NCI-H2227 treated with DMSO at 0.1 percent for 48 hours (cell line): ENCODE data around the gene C5orf47.
A peak's percentile ranks its signal among the peaks of the same experiment; 100 is the strongest.

ENCODE experiments used
- DNase-seq: peaks from one replicate; lab custom pipeline; 2025; lab: John Stamatoyannopoulos, UW

Gene C5orf47

DNA sequence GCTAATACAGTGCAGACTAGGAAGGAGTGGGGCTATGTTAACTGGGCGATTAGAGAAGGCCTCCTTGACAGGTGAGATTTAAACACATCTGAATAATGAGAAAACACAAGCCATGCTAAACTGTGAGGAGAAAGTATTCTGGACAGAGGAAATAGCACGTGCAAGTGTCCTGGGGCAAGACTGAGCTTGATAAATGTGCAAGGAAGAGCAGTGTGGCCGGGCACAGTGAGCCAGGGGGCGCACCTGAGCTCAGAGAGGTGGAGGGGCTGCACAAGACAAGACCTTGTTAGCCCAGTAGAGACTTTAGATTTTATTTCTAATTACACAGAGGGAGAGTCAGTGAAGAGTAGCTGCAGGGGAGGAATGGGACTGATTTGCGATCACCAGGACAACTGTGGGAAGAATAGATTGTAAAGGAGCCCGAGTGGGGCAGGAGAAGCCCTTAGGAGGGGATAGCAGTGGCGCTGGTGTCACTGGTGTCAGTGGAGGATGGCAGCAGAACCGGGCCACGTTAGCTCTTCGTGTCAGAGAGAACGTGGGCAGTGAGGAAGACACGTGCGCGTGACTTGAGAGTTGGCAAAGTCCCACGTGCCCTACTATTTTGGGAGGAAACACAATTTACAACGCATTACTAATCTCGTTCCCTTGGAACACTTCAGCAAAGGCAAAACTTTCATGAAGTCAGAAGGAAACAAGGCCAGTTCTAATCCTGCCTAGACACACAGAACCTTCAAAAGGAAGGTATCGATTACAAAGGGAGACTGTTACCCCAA, 17.9 kb upstream of the C5orf47 start:
- no peak for DNase-seq

- DNase-seq: no peak
Measured at GRCh38 chr5:173971681-173972345, 17.2 kb upstream of the C5orf47 start.

DNA sequence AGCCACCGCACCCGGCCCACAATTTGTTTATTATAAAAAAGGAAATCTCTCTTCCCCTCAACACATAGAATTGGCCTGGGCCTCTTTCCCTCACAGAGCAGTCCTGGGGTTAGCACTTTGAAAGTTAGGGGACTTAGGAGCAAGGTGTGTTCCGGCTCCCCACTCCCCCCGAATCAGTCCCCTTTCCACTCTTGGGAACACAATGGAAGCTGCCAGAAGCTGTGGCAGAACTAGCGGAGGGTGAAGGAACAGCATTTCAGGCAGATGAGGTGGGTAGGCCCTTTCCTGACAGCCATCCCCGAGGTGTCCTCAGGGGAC, 16.4 kb upstream of the C5orf47 start:
- no peak for DNase-seq

- peak; percentile 69 for DNase-seq
Measured at GRCh38 chr5:173972925-173973615, 15.9 kb upstream of the C5orf47 start.

DNA sequence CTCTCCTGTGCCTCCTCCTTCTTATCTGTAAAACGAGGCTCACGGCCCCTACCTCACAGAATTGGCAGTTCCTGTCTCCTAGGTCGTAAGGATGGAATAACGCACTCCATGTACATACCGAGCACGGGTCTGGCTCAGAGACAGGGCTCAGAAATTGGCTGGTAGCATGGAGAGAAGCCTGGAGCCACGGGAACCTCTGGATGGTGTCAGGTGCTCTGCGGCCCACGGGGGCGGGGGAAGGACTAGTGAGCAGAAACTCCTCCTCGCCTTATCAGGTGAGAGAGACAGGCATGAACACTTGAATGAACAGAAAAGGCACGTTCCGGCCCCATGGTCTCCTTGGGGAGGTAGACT, 15.4 kb upstream of the C5orf47 start:
- no peak for DNase-seq

GRCh38 chr5:173974688-173975239, 14.2 kb upstream of the C5orf47 start:
- DNase-seq: no peak

DNA sequence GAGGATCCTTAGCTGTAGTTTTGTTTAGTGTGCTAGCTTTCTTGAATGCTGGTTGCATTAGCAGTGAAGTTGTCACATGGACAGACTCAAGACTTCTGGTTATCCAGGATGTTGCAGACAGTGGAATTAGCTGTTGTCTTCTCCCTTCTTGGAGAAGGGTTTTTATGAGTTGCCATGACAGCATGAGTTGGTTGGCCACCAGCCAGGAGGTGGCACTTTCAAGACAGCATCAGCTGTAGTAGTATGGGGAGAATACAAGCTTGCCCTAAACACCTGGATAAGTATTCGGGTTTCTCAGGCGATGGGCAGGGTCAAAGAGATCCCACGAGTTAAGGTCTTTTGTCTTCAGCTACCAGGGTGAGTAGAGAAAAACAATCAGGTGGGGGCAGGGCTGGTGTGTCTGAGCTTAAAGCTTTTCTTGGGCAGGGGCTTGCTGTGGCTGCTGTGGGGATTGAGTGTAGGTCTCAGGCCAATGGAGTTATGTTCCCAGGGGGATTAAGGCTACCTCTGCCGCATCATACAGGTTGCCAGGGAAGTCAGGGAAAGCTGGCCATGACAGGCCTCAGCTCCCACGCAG, 7.7 kb upstream of the C5orf47 start:
- DNase-seq: no peak

DNA sequence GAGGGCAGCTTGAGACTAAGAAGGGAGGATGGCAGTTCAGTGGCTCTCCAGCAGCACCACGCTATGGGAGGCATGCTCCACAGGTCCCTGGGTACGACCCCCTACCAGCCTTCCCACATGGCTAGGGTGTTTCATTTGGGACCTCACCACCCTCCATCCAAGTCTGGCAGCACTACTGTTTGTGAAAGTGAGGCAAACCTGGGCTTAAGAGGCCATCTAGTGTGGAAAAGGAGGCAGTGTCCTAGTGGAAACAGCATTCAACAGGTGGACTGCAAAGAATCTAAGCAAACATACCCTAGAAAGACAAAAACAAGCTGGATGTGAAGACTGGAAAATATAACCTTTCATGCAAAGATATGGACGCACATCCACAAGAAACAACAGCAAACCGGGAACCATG, 4.8 kb upstream of the C5orf47 start:
- DNase-seq: no peak

DNA sequence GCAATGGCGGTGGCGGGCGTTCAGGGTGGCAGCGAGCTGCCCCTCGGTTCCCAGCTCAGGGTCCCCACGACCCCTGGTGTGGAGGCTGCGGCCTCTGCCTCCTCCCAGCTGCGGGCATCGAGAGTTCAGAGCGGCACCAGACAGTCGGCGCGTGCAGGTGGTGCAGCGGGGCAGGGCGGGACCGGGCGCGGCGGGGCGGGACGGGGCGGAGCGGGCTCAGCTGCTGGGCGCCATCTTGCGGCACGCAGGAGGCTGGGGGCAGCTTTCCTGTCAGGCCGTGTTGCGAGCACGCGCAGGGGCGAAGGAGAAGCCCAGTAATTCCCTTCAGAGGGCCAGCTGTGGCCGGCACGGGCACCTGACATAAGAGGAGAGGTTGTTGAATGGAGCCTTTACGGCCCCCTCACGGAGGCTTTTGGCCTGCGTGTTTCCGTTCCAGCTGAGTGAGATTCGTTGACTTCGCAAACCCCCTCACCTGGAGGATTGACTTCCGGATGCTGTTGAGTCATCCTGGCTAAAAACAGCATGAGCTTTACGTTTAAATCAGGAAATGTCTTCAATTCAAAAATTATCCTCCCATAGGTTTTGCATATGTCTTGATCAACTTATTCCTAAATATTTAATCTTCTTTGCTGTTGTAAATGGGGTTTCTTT, 587 bp downstream of the C5orf47 start:
- no peak for DNase-seq

- no peak for DNase-seq
Measured at GRCh38 chr5:173997331-173997730, 8.4 kb downstream of the C5orf47 start.

- DNase-seq: no peak
Measured at GRCh38 chr5:173998531-173998930, 9.6 kb downstream of the C5orf47 start.

DNA sequence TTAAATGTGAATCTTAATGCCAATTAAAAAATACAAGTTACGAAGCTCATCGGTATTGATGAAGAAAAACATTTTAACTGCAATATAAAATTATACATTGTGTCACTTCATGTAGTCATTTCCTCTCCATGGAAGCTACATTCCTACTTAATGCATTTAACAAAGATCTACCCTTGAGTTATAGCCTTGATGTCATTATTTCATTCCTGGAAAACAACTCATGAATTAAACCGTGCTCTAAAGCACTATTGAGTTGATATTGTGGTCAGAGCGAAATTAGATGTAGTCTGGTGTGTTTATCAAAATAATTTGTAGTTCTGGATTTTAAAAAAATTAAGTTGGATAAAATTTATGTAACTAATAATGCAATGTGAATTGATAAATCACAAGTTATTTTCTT, 11.1 kb downstream of the C5orf47 start:
- no peak for DNase-seq

DNA sequence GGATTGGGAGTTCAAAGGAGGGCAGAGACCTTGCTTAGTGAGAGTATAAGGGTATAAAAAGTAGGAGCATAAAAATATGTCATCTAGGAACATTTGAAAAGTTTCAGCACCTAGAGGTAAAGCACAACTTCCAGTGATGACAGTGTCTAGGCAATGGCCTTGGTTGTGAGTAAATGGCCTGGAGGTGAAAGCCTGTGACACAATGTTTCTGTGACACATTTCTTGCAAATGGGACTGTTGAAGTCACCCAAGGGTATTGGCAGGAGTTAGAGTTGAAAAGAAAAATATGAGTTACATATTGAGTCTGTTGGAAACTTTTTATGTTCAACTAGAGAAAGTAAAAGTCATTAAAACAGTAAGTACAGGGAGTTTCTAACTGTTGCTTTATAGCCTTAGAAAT, 14.8 kb downstream of the C5orf47 start:
- DNase-seq: no peak

GRCh38 chr5:174008922-174009321, 20.0 kb downstream of the C5orf47 start:
- no peak for DNase-seq

- no peak for DNase-seq
Measured at GRCh38 chr5:174010365-174010764, 21.4 kb downstream of the C5orf47 start.

GRCh38 chr5:174011441-174011840, 22.5 kb downstream of the C5orf47 start:
- DNase-seq: no peak

GRCh38 chr5:174020069-174020927, 31.3 kb downstream of the C5orf47 start:
- DNase-seq: peak; percentile 2

DNA sequence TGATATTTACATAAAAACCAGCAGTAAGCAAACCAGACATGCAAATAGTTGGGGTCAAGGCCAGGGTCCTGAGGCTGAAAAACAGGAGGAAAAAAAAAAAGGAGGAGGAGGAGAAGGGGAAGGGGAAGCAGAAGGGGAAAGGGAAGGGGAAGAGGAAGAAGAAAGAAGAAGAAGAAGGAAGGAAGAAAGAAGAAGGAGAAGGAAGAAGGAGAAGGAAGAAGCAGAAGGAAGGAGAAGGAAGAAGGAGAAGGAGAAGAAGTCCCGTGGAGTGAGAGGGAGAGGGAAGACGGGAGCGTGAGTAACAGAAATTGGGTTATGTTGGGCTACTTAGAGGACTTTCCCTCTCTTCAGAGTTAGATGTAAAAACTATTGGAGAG, 31.9 kb downstream of the C5orf47 start:
- no peak for DNase-seq

DNA sequence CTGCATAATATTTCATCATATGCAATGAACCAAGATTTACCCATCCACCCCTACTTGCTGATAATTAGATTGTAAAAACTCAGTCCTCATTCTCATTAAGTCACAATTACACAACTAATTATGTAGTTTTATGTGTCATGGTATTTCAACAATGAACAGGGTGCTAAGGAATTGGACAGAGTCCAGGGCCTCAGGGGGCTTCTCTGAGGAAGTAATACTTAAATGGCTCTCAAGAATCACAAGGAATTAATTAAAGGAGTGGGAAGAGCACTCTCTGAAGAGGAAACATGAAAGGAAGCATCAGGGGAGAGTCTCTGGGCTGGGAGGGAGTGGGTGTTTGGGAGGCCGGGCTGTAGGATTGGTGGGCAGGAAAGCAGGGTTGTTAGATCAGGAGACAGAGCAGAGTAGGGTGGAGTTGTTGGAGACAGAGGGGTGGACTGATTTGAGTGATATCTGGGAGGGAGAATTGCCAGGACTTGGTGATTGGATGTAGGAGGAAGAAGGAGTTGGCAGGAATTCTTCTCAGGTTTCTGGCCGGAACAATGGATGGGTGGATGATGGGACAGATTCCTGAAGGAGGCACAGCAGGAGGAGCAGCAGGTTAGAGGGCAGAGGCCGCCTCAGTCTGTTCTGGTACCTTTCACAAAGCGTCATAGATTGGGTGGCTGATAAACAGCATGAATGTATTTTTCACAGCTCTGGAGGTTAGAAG, 33.6 kb downstream of the C5orf47 start:
- DNase-seq: no peak

DNA sequence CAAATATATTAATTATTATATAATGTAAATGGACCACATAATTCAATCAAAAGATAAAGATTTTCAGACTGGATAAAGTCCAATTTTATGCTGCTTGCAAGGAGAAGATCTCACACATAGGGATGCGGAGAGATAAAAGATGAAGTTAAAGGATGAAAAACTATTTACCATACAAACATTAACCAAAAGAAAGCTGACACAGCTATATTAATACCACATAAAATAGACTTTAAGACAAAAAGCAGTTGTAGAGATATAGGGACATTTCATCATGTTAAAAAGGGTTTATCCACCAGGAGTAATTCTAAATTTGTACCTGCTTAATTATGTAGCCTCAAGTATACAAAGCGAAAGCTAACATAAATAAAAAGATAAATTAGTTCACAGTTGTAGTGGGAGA, 41.3 kb downstream of the C5orf47 start:
- DNase-seq: no peak
